ENCODE data around the gene CEBPE. TPM values are rescaled to one million over a fixed set of nuclear protein-coding genes. Genes with fewer than 3 reads are reported as not detected.

CEBPE gene
- polyA plus RNA-seq, 1 donor from 2014 or later = not detected

DNA sequence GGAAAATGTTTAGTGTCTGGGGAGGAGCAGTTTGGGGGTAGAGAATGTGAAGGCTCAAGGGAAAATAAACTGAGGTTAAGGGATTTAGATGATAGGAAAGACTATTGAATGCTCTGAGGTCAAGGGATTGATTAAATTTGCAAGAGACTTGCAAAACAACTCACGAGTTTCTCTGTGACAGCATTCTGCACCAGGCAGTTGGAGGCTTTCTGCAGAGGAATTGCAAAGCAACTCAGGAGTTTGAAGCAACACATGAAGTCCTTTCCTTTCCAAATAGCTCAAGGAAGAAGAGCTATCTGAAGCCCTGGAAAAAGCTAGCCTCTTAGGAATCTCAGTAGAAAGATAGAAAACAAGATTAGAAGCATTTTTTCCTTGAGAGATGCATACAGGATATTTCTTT, 40.5 kb upstream of the CEBPE start:
- H4K20me1 ChIP-seq (ENCODE audit: insufficient read depth) = no peaks in the 10 kb centered on the region
- no peak overlapping the region for H3K4me3 ChIP-seq (ENCODE audit: low read length)
- H3K9me2 ChIP-seq (ENCODE audit: insufficient read depth, low read length) = no peaks in the 10 kb centered on the region
- H3K79me2 ChIP-seq (replicated peaks; ENCODE audit: insufficient read depth, low read length) = no peaks in the 10 kb centered on the region
- no peaks in the 10 kb centered on the region for H3K9me3 ChIP-seq (ENCODE audit: low read length)
- H3K4me2 ChIP-seq (ENCODE audit: low read length) = no peak overlapping the region
- TF ChIP-seq SMC3 (conservative IDR thresholded peaks at IDR 0.05; ENCODE audit: poor library complexity) = no peak
- no peak for TF ChIP-seq TAF1 (IDR thresholded peaks at IDR 0.05; ENCODE audit: low read depth)
- TF ChIP-seq, protein P1, sequence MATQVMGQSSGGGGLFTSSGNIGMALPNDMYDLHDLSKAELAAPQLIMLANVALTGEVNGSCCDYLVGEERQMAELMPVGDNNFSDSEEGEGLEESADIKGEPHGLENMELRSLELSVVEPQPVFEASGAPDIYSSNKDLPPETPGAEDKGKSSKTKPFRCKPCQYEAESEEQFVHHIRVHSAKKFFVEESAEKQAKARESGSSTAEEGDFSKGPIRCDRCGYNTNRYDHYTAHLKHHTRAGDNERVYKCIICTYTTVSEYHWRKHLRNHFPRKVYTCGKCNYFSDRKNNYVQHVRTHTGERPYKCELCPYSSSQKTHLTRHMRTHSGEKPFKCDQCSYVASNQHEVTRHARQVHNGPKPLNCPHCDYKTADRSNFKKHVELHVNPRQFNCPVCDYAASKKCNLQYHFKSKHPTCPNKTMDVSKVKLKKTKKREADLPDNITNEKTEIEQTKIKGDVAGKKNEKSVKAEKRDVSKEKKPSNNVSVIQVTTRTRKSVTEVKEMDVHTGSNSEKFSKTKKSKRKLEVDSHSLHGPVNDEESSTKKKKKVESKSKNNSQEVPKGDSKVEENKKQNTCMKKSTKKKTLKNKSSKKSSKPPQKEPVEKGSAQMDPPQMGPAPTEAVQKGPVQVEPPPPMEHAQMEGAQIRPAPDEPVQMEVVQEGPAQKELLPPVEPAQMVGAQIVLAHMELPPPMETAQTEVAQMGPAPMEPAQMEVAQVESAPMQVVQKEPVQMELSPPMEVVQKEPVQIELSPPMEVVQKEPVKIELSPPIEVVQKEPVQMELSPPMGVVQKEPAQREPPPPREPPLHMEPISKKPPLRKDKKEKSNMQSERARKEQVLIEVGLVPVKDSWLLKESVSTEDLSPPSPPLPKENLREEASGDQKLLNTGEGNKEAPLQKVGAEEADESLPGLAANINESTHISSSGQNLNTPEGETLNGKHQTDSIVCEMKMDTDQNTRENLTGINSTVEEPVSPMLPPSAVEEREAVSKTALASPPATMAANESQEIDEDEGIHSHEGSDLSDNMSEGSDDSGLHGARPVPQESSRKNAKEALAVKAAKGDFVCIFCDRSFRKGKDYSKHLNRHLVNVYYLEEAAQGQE (IDR thresholded peaks at IDR 0.05; ENCODE audit: borderline replicate concordance) = no peak
- TF ChIP-seq POLR2AphosphoS5 (IDR thresholded peaks at IDR 0.05) = no peak
- no peak for TF ChIP-seq RAD21 (conservative IDR thresholded peaks at IDR 0.05)
- TF ChIP-seq EP300 (conservative IDR thresholded peaks at IDR 0.05; ENCODE audit: poor library complexity, severe bottlenecking) = no peak
- TF ChIP-seq, protein P2, sequence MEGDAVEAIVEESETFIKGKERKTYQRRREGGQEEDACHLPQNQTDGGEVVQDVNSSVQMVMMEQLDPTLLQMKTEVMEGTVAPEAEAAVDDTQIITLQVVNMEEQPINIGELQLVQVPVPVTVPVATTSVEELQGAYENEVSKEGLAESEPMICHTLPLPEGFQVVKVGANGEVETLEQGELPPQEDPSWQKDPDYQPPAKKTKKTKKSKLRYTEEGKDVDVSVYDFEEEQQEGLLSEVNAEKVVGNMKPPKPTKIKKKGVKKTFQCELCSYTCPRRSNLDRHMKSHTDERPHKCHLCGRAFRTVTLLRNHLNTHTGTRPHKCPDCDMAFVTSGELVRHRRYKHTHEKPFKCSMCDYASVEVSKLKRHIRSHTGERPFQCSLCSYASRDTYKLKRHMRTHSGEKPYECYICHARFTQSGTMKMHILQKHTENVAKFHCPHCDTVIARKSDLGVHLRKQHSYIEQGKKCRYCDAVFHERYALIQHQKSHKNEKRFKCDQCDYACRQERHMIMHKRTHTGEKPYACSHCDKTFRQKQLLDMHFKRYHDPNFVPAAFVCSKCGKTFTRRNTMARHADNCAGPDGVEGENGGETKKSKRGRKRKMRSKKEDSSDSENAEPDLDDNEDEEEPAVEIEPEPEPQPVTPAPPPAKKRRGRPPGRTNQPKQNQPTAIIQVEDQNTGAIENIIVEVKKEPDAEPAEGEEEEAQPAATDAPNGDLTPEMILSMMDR (IDR thresholded peaks at IDR 0.05; ENCODE audit: poor library complexity, severe bottlenecking) = no peak
- no peak for TF ChIP-seq MXI1 (conservative IDR thresholded peaks at IDR 0.05; ENCODE audit: poor library complexity, severe bottlenecking)
- H3F3A ChIP-seq (ENCODE audit: insufficient read depth, low read length, poor library complexity, severe bottlenecking) = no peaks in the 10 kb centered on the region
- H3K27ac ChIP-seq (ENCODE audit: low read length) = no peak overlapping the region
- H3K36me3 ChIP-seq (ENCODE audit: insufficient read depth, low read length) = no peaks in the 10 kb centered on the region
- H3K9ac ChIP-seq (ENCODE audit: low read length) = no peak overlapping the region
- no peaks in the 10 kb centered on the region for H3K27me3 ChIP-seq (ENCODE audit: insufficient read depth, low read depth, low read length)
- H2AFZ ChIP-seq (ENCODE audit: low read depth, low read length) = no peak overlapping the region

DNA sequence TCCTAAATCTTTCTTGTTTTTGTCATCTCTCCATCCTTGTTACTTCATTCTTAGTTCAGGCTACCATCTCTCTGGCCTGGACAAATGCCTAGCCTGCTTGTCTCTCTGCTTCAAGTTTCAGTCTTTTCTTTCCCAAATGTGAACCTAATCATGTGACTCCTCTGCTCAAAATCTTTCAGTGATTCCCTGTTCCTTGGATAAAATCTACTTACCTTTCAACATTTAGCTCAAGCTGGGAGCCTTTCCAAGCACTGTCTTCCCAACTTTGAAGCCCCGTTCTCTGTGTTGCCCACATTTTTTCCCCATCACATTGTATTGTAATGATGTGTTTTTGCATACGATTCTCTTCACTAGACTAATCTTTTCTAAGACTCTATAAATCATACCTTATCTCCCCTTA, 39.7 kb upstream of the CEBPE start:
- no peak overlapping the region for H3K27ac ChIP-seq (ENCODE audit: low read length)
- H4K20me1 ChIP-seq (ENCODE audit: insufficient read depth) = no peaks in the 10 kb centered on the region
- no peaks in the 10 kb centered on the region for H3K79me2 ChIP-seq (replicated peaks; ENCODE audit: insufficient read depth, low read length)
- H2AFZ ChIP-seq (ENCODE audit: low read depth, low read length) = no peak overlapping the region
- H3K4me2 ChIP-seq (ENCODE audit: low read length) = no peak overlapping the region
- TF ChIP-seq POLR2AphosphoS5 (IDR thresholded peaks at IDR 0.05) = no peak
- no peak for TF ChIP-seq EP300 (conservative IDR thresholded peaks at IDR 0.05; ENCODE audit: poor library complexity, severe bottlenecking)
- TF ChIP-seq, protein P2 (IDR thresholded peaks at IDR 0.05; ENCODE audit: poor library complexity, severe bottlenecking) = no peak
- no peak for TF ChIP-seq RAD21 (conservative IDR thresholded peaks at IDR 0.05)
- TF ChIP-seq MXI1 (conservative IDR thresholded peaks at IDR 0.05; ENCODE audit: poor library complexity, severe bottlenecking) = no peak
- no peak for TF ChIP-seq SMC3 (conservative IDR thresholded peaks at IDR 0.05; ENCODE audit: poor library complexity)
- TF ChIP-seq, protein P1 (IDR thresholded peaks at IDR 0.05; ENCODE audit: borderline replicate concordance) = no peak
- TF ChIP-seq TAF1 (IDR thresholded peaks at IDR 0.05; ENCODE audit: low read depth) = no peak
- no peak for TF ChIP-seq EZH2 (IDR thresholded peaks at IDR 0.05; ENCODE audit: borderline replicate concordance, insufficient read depth, low read length, poor library complexity, severe bottlenecking)
- no peak overlapping the region for H3K9ac ChIP-seq (ENCODE audit: low read length)
- H3K27me3 ChIP-seq (ENCODE audit: insufficient read depth, low read depth, low read length) = no peaks in the 10 kb centered on the region
- H3K9me2 ChIP-seq (ENCODE audit: insufficient read depth, low read length) = no peaks in the 10 kb centered on the region
- no peaks in the 10 kb centered on the region for H3K36me3 ChIP-seq (ENCODE audit: insufficient read depth, low read length)
- no peaks in the 10 kb centered on the region for H3K9me3 ChIP-seq (ENCODE audit: low read length)
- no peak overlapping the region for H3K4me3 ChIP-seq (ENCODE audit: low read length)
- H3F3A ChIP-seq (ENCODE audit: insufficient read depth, low read length, poor library complexity, severe bottlenecking) = no peaks in the 10 kb centered on the region
